ENCODE results near the gene HSD17B14. TPM values are rescaled to one million over a fixed set of nuclear protein-coding genes. Genes with fewer than 3 reads are reported as not detected.

Gene HSD17B14
- total and polyA plus RNA-seq, 9 of the 15 experiments (the other 6 are each of a cell fraction or from before 2014, with no cell fraction given), result 0.16 TPM; not detected in 8

- TF ChIP-seq GTF3C2 (IDR thresholded peaks at IDR 0.05; ENCODE audit: borderline replicate concordance, extremely low read depth, insufficient read length), result no peak
- no peak for TF ChIP-seq KAT8 (IDR thresholded peaks at IDR 0.05; ENCODE audit: low read depth)
- TF ChIP-seq ZNF395 (CRISPR knock-in tag; IDR thresholded peaks at IDR 0.05), result peak; percentile 98
- peak; percentile 49; the same call in 1 of the 2 replicates for TF ChIP-seq POLR2G (IDR thresholded peaks at IDR 0.05; ENCODE audit: low read depth, low read length)
- peak; percentile 84 for TF ChIP-seq ZNF407 (IDR thresholded peaks at IDR 0.05; ENCODE audit: low read depth)
- 0 out of 2 replicates have a peak, but pooled peaks have one; percentile 65 for TF ChIP-seq THRAP3 (IDR thresholded peaks at IDR 0.05; ENCODE audit: borderline replicate concordance)
- no peak for TF ChIP-seq NFXL1 (CRISPR knock-in tag; IDR thresholded peaks at IDR 0.05)
- peak; percentile 94 for TF ChIP-seq TARDBP (IDR thresholded peaks at IDR 0.05)
- TF ChIP-seq ZNF589 (CRISPR knock-in tag; IDR thresholded peaks at IDR 0.05; ENCODE audit: low read depth), result peak; percentile 96
- TF ChIP-seq ZNF253 (CRISPR knock-in tag; conservative IDR thresholded peaks at IDR 0.05), result no peak
- peak; percentile 79 for TF ChIP-seq SIRT6 (IDR thresholded peaks at IDR 0.05; ENCODE audit: low read depth, low read length)
- no peak for TF ChIP-seq ZNF354B (CRISPR knock-in tag; IDR thresholded peaks at IDR 0.05)
- no peak for TF ChIP-seq ZZZ3 (IDR thresholded peaks at IDR 0.05)
- TF ChIP-seq ZNF717 (CRISPR knock-in tag; IDR thresholded peaks at IDR 0.05), result no peak
Observed at GRCh38 chr19:48873476-48874302, 37.4 kb upstream of the HSD17B14 start (continued).

Measured in K562 (cell line).